ENCODE results near the gene STPG3. TPM values are rescaled to one million over a fixed set of nuclear protein-coding genes. Genes with fewer than 3 reads are reported as not detected.

The STPG3 gene
- polyA plus RNA-seq, 1 donor (not counting 4 experiments of a cell fraction or from before 2014, with no cell fraction given) = not detected

DNA sequence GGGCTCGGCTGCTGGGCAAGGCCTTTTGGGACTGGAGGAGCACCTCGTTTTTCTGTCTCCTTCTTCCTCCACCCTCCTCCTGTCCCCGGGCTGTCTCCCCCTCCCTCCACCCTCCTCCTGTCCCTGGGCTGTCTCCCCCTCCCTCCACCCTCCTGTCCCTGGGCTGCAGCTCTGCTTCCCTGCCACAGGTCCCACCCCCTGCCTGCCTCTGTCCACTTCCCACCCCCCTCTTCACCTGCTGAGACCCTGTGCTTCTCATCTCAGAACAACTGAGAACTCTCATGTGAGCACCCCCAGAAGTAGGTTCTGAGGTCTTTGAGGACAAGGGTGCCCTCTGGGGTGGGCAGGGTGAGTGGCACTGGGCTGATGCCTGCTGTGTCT, 20.6 kb downstream of the STPG3 start:
- dilution Hi-C loops (cut with MboI; ENCODE audit: extremely low pct_ligation_motif_present, low sequenced_read_pairs) = no loop called here
- H3K36me3 ChIP-seq (ENCODE audit: control insufficient read depth in 2 of 2, extremely low read depth in 1 of 2, insufficient read depth in 2 of 2, low read length in 2 of 2) = peaks cover 23 to 28% of the 10 kb centered on the region in 2 experiments
- no peak overlapping the region for H3K27ac ChIP-seq (ENCODE audit: control insufficient read depth, insufficient read depth, low read length)

DNA sequence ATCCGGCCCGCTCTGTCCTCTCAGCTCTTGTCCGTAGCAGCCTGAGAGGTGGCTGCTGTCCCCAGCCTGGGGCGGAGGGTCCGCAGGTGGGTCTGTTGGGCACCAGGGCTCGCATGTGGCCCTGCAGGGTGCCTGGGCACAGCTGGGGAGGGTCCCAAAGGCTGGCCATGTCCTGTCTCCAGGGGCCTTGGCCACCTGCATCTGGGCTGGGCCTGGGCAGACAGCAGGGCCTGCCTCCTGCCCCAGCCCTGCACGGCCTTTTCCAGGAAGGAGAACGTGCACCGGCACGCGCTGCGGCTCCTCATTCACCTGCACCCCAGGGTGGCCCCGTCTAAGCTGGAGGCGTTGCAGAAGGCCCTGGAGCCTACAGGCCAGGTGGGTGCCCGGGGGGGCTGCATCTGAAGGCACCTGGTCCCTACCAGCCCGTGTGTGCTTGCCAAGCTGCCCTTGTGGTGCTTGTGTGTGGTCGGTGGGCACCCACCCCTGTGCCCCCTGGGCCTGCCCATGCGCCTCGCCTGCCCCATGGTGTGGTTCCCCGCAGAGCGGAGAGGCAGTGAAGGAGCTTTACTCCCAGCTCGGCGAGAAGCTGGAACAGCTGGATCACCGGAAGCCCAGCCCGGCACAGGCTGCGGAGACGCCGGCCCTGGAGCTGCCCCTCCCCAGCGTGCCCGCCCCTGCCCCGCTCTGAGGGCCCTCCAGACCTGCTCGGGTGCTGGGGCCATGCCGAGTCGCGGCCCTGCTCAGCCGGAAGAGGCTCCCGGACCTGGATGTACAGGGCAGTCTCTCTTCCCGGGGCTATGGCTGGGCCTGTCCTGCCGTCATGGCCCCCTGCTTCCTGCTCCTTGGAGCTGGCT, 21.4 kb downstream of the STPG3 start:
- Histone ChIP-seq H2AFZ (ENCODE audit: control insufficient read depth, low read length) (no peak overlapping the region), H3K79me2 (ENCODE audit: control insufficient read depth, insufficient read depth, low read length) (peaks cover 4% of the 10 kb centered on the region), H3K4me1 (ENCODE audit: control insufficient read depth, extremely low read depth, insufficient read depth, low read length) (peaks cover 26% of the 10 kb centered on the region), H3K27ac (ENCODE audit: control insufficient read depth, insufficient read depth, low read length) (no peak overlapping the region), H3K9me1 (ENCODE audit: control insufficient read depth, extremely low read depth, insufficient read depth, low read length) (no peaks in the 10 kb centered on the region), H3K4me2 (ENCODE audit: control insufficient read depth, extremely low read depth, insufficient read depth, low read depth, low read length) (no peak overlapping the region), H3K9me3 (ENCODE audit: control insufficient read depth, low read depth, low read length) (no peaks in the 10 kb centered on the region), H3K9ac (ENCODE audit: control insufficient read depth, extremely low read depth, insufficient read depth, low read length) (no peak overlapping the region), H4K20me1 (ENCODE audit: control insufficient read depth, extremely low read depth, insufficient read depth, low read length) (peaks cover 12% of the 10 kb centered on the region), H3K27me3 (ENCODE audit: control insufficient read depth, extremely low read depth, insufficient read depth, low read length) (no peaks in the 10 kb centered on the region), H3K4me3 (ENCODE audit: control insufficient read depth in 2 of 3, extremely low read depth in 1 of 3, insufficient read depth in 2 of 3, low read depth in 1 of 3, low read length in 3 of 3) (no peak overlapping the region), H3K36me3 (ENCODE audit: control insufficient read depth in 2 of 2, extremely low read depth in 1 of 2, insufficient read depth in 2 of 2, low read length in 2 of 2) (peaks cover 20 to 28% of the 10 kb centered on the region in 2 experiments)
- dilution Hi-C loops (cut with MboI; ENCODE audit: extremely low pct_ligation_motif_present, low sequenced_read_pairs) = no loop called here
- FAIRE-seq (no peak), DNase-seq (ENCODE audit: low read depth, low spot score) (no peak)
- no peak for TF ChIP-seq EZH2 (IDR thresholded peaks at IDR 0.05; ENCODE audit: low read length)
- TF ChIP-seq, protein P1, sequence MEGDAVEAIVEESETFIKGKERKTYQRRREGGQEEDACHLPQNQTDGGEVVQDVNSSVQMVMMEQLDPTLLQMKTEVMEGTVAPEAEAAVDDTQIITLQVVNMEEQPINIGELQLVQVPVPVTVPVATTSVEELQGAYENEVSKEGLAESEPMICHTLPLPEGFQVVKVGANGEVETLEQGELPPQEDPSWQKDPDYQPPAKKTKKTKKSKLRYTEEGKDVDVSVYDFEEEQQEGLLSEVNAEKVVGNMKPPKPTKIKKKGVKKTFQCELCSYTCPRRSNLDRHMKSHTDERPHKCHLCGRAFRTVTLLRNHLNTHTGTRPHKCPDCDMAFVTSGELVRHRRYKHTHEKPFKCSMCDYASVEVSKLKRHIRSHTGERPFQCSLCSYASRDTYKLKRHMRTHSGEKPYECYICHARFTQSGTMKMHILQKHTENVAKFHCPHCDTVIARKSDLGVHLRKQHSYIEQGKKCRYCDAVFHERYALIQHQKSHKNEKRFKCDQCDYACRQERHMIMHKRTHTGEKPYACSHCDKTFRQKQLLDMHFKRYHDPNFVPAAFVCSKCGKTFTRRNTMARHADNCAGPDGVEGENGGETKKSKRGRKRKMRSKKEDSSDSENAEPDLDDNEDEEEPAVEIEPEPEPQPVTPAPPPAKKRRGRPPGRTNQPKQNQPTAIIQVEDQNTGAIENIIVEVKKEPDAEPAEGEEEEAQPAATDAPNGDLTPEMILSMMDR (optimal IDR thresholded peaks at IDR 0.05 in 1 of 3, IDR thresholded peaks at IDR 0.05 in 1 of 3, conservative IDR thresholded peaks at IDR 0.05 in 1 of 3; ENCODE audit: extremely low read depth in 1 of 3, insufficient read depth in 2 of 3, low read length in 3 of 3) = no peak

More for the DNA sequence above, 20.6 kb downstream of the STPG3 start:
- no peak overlapping the region for H3K4me3 ChIP-seq (ENCODE audit: control insufficient read depth in 2 of 3, extremely low read depth in 1 of 3, insufficient read depth in 2 of 3, low read depth in 1 of 3, low read length in 3 of 3)
- H2AFZ ChIP-seq (ENCODE audit: control insufficient read depth, low read length) = no peak overlapping the region
- H3K4me1 ChIP-seq (ENCODE audit: control insufficient read depth, extremely low read depth, insufficient read depth, low read length) = peaks cover 19% of the 10 kb centered on the region
- TF ChIP-seq, protein P1 (optimal IDR thresholded peaks at IDR 0.05 in 1 of 3, IDR thresholded peaks at IDR 0.05 in 1 of 3, conservative IDR thresholded peaks at IDR 0.05 in 1 of 3; ENCODE audit: extremely low read depth in 1 of 3, insufficient read depth in 2 of 3, low read length in 3 of 3) = no peak
- TF ChIP-seq EZH2 (IDR thresholded peaks at IDR 0.05; ENCODE audit: low read length) = no peak
- H3K9me1 ChIP-seq (ENCODE audit: control insufficient read depth, extremely low read depth, insufficient read depth, low read length) = no peaks in the 10 kb centered on the region
- H3K9me3 ChIP-seq (ENCODE audit: control insufficient read depth, low read depth, low read length) = no peaks in the 10 kb centered on the region
- peaks cover 4% of the 10 kb centered on the region for H3K79me2 ChIP-seq (ENCODE audit: control insufficient read depth, insufficient read depth, low read length)
- H3K27me3 ChIP-seq (ENCODE audit: control insufficient read depth, extremely low read depth, insufficient read depth, low read length) = no peaks in the 10 kb centered on the region
- FAIRE-seq (no peak), DNase-seq (ENCODE audit: low read depth, low spot score) (no peak)
- peaks cover 12% of the 10 kb centered on the region for H4K20me1 ChIP-seq (ENCODE audit: control insufficient read depth, extremely low read depth, insufficient read depth, low read length)
- no peak overlapping the region for H3K4me2 ChIP-seq (ENCODE audit: control insufficient read depth, extremely low read depth, insufficient read depth, low read depth, low read length)
- H3K9ac ChIP-seq (ENCODE audit: control insufficient read depth, extremely low read depth, insufficient read depth, low read length) = no peak overlapping the region
